ENCODE data around the gene ZC3H10.

The ZC3H10 gene

DNA sequence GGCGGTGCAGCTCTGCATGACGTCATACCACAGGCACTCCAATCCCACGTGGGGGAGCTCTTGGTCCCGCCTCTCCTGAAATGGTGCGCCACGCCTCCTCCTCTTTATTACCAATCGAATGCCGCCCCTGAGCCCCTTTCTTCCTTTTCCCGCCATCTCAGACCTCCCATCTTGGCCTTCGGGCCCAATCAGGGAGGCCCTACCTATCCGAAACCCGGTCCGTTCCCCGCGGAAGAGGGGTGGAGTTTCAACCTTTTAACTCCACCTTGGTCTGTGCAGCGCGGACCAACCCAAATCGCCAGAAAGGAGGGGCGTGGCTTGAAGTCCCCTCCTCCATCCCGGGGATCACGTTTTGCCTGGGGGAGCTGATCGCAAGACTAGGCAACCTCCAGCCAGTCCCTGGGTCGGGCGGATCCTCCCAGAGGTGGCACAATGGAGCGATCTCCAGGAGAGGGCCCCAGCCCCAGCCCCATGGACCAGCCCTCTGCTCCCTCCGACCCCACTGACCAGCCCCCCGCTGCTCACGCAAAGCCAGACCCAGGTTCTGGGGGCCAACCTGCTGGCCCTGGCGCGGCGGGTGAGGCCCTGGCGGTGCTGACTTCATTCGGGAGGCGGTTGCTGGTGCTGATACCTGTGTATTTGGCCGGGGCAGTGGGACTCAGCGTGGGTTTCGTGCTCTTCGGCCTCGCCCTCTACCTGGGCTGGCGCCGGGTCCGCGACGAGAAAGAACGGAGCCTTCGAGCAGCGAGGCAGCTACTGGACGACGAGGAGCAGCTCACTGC lies 10.0 kb downstream of the ZC3H10 start, which contains the start of gene ESYT1:
TSS of gene ESYT1 (plus strand) at position 380 of the 782 bp plus-strand sequence. CDS start at position 433, 53 bp downstream.
- H2AFZ ChIP-seq (ENCODE audit: low read depth, low read length), result peak within 1 kb of the TSS; percentile 46
- H3K4me2 ChIP-seq (ENCODE audit: low read length, poor library complexity, severe bottlenecking), result peak within 1 kb of the TSS; percentile 87
- peaks cover 9% of the 10 kb centered on the region for H3K4me1 ChIP-seq (ENCODE audit: control insufficient read depth, insufficient read depth, low read depth, low read length)
- no peaks in the 10 kb centered on the region for H3K27me3 ChIP-seq (ENCODE audit: control insufficient read depth in 1 of 2, insufficient read depth in 1 of 2, low read length in 2 of 2)
- peak within 1 kb of the TSS; percentile 83 to 96 for H3K4me3 ChIP-seq (ENCODE audit: insufficient read depth in 1 of 2, low read depth in 1 of 2, low read length in 2 of 2)
- no peak within 1 kb of the TSS for H2BK5ac ChIP-seq (ENCODE audit: low read depth, low read length, poor library complexity, severe bottlenecking)
- peak within 1 kb of the TSS; percentile 23 for H4K91ac ChIP-seq (ENCODE audit: low read length)
- H3K36me3 ChIP-seq (ENCODE audit: control insufficient read depth in 1 of 2, insufficient read depth in 2 of 2, low read depth in 1 of 2, low read length in 2 of 2), result peaks cover 28 to 36% of the 10 kb centered on the region in 2 experiments
- no peak within 1 kb of the TSS for H2BK120ac ChIP-seq (ENCODE audit: low read depth, low read length)
- H4K8ac ChIP-seq (ENCODE audit: low read length), result no peak within 1 kb of the TSS
- H2BK15ac ChIP-seq (ENCODE audit: low read depth, poor library complexity, severe bottlenecking), result peak within 1 kb of the TSS; percentile 96
- H3K4ac ChIP-seq (ENCODE audit: low read depth in 1 of 2, low read length in 2 of 2), result peak within 1 kb of the TSS; percentile 80 to 86
- H2AK5ac ChIP-seq (ENCODE audit: low read length, severe bottlenecking), result no peak within 1 kb of the TSS
- peak within 1 kb of the TSS; percentile 50 for H3K27ac ChIP-seq (ENCODE audit: low read length, poor library complexity, severe bottlenecking)
- peak within 1 kb of the TSS; percentile 82 to 90 for H3K18ac ChIP-seq (ENCODE audit: low read depth in 1 of 2, low read length in 2 of 2)
- H3K79me1 ChIP-seq (replicated peaks; ENCODE audit: low read length, poor library complexity, severe bottlenecking), result peaks cover 32% of the 10 kb centered on the region
- peak within 1 kb of the TSS; percentile 93 for H3K9ac ChIP-seq (ENCODE audit: low read length)
- peak; percentile 100 for DNase-seq
- H2BK12ac ChIP-seq (ENCODE audit: low read length in 2 of 2), result peak within 1 kb of the TSS in 1 of 2 experiments; percentile 60
- H3K23ac ChIP-seq (ENCODE audit: low read length in 2 of 2), result peak within 1 kb of the TSS in 1 of 2 experiments; percentile 59
- WGBS, result under 1% methylated on average over 46 of the region's 49 CpGs
- H3K9me3 ChIP-seq (ENCODE audit: control insufficient read depth, low read length), result no peaks in the 10 kb centered on the region
- H3K14ac ChIP-seq (ENCODE audit: low read length in 2 of 2), result peak within 1 kb of the TSS in 1 of 2 experiments; percentile 88

DNA sequence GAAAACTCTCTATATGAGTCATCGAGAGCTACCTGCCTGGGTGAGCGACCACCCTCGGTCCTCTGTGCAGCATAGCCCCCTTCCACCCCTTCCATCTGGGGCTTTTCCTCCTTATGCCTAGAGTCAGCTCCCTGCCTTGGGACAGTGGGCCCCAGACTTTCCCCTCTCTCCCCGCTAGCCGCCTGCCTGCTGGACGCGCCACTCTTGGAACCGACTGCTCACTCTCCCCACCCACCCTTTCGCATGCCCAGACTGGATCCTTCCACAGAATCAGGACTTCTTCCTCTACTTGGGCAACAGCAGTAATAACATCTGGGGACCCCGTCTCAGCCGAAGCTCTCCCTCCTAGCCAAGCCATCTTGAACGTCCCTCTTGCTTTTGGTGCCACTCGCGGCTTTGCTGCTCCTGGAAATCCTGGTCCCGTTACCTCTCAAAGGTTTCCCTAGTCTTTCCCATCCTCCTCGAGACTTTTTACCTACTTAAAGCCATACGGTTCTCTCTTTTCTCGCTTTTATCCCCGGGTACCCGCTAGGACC lies 10.7 kb downstream of the ZC3H10 start:
- Histone ChIP-seq H3K14ac (ENCODE audit: low read length in 2 of 2) (peak overlapping the region in 1 of 2 experiments; percentile 88), H3K4me3 (ENCODE audit: insufficient read depth in 1 of 2, low read depth in 1 of 2, low read length in 2 of 2) (peak overlapping the region; percentile 83 to 96), H4K91ac (ENCODE audit: low read length) (no peak overlapping the region), H4K8ac (ENCODE audit: low read length) (no peak overlapping the region), H2BK12ac (ENCODE audit: low read length in 2 of 2) (peak overlapping the region in 1 of 2 experiments; percentile 60), H3K9ac (ENCODE audit: low read length) (peak overlapping the region; percentile 93), H2BK120ac (ENCODE audit: low read depth, low read length) (no peak overlapping the region), H3K79me1 (replicated peaks; ENCODE audit: low read length, poor library complexity, severe bottlenecking) (peaks cover 35% of the 10 kb centered on the region), H2BK5ac (ENCODE audit: low read depth, low read length, poor library complexity, severe bottlenecking) (no peak overlapping the region), H3K27me3 (ENCODE audit: control insufficient read depth in 1 of 2, insufficient read depth in 1 of 2, low read length in 2 of 2) (no peaks in the 10 kb centered on the region), H2AFZ (ENCODE audit: low read depth, low read length) (peak overlapping the region; percentile 46), H3K18ac (ENCODE audit: low read depth in 1 of 2, low read length in 2 of 2) (peak overlapping the region; percentile 82 to 90), H3K4me1 (ENCODE audit: control insufficient read depth, insufficient read depth, low read depth, low read length) (peaks cover 9% of the 10 kb centered on the region), H2AK5ac (ENCODE audit: low read length, severe bottlenecking) (no peak overlapping the region), H3K4ac (ENCODE audit: low read depth in 1 of 2, low read length in 2 of 2) (peak overlapping the region; percentile 80 to 86), H3K23ac (ENCODE audit: low read length in 2 of 2) (peak overlapping the region in 1 of 2 experiments; percentile 59), H3K4me2 (ENCODE audit: low read length, poor library complexity, severe bottlenecking) (peak overlapping the region; percentile 87), H3K36me3 (ENCODE audit: control insufficient read depth in 1 of 2, insufficient read depth in 2 of 2, low read depth in 1 of 2, low read length in 2 of 2) (peaks cover 35 to 40% of the 10 kb centered on the region in 2 experiments), H3K27ac (ENCODE audit: low read length, poor library complexity, severe bottlenecking) (peak overlapping the region; percentile 48), H3K9me3 (ENCODE audit: control insufficient read depth, low read length) (no peaks in the 10 kb centered on the region), H2BK15ac (ENCODE audit: low read depth, poor library complexity, severe bottlenecking) (peak overlapping the region; percentile 96)
- DNase-seq, result peak; percentile 55
- under 1% methylated on average over 20 of the region's 20 CpGs for WGBS

- H2BK15ac ChIP-seq (ENCODE audit: low read depth, poor library complexity, severe bottlenecking), result peak overlapping the region; percentile 68
- H4K91ac ChIP-seq (ENCODE audit: low read length), result peak overlapping the region; percentile 62
- H2BK120ac ChIP-seq (ENCODE audit: low read depth, low read length), result no peak overlapping the region
- H3K27ac ChIP-seq (ENCODE audit: low read length, poor library complexity, severe bottlenecking), result no peak overlapping the region
- DNase-seq, result peak; percentile 50
- peak overlapping the region; percentile 83 to 96 for H3K4me3 ChIP-seq (ENCODE audit: insufficient read depth in 1 of 2, low read depth in 1 of 2, low read length in 2 of 2)
- H2BK5ac ChIP-seq (ENCODE audit: low read depth, low read length, poor library complexity, severe bottlenecking), result no peak overlapping the region
- H3K36me3 ChIP-seq (ENCODE audit: control insufficient read depth in 1 of 2, insufficient read depth in 2 of 2, low read depth in 1 of 2, low read length in 2 of 2), result peaks cover 41% of the 10 kb centered on the region in 2 experiments
- H3K14ac ChIP-seq (ENCODE audit: low read length in 2 of 2), result peak overlapping the region in 1 of 2 experiments; percentile 79
- H3K4ac ChIP-seq (ENCODE audit: low read depth in 1 of 2, low read length in 2 of 2), result peak overlapping the region; percentile 1 to 15
- no peaks in the 10 kb centered on the region for H3K27me3 ChIP-seq (ENCODE audit: control insufficient read depth in 1 of 2, insufficient read depth in 1 of 2, low read length in 2 of 2)
- peak overlapping the region; percentile 13 to 82 for H3K18ac ChIP-seq (ENCODE audit: low read depth in 1 of 2, low read length in 2 of 2)
- no peak overlapping the region for H2BK12ac ChIP-seq (ENCODE audit: low read length in 2 of 2)
- H3K9ac ChIP-seq (ENCODE audit: low read length), result peak overlapping the region; percentile 93
- H3K4me2 ChIP-seq (ENCODE audit: low read length, poor library complexity, severe bottlenecking), result peak overlapping the region; percentile 87
- WGBS, result 6% methylated on average over 29 of the region's 29 CpGs
- no peak overlapping the region for H2AK5ac ChIP-seq (ENCODE audit: low read length, severe bottlenecking)
- H4K8ac ChIP-seq (ENCODE audit: low read length), result peak overlapping the region; percentile 29
- H3K79me1 ChIP-seq (replicated peaks; ENCODE audit: low read length, poor library complexity, severe bottlenecking), result peaks cover 40% of the 10 kb centered on the region
- no peaks in the 10 kb centered on the region for H3K9me3 ChIP-seq (ENCODE audit: control insufficient read depth, low read length)
- H2AFZ ChIP-seq (ENCODE audit: low read depth, low read length), result no peak overlapping the region
- H3K23ac ChIP-seq (ENCODE audit: low read length in 2 of 2), result no peak overlapping the region
- peaks cover 9% of the 10 kb centered on the region for H3K4me1 ChIP-seq (ENCODE audit: control insufficient read depth, insufficient read depth, low read depth, low read length)
Observed at GRCh38 chr12:56129206-56129941, 11.3 kb downstream of the ZC3H10 start.
